GM06990 (cell line): ENCODE measurements around the gene MOB3A.

Source experiments
- DNase-seq: peaks from one replicate; pipeline ENCODE4 v3.0.0-alpha.2; 2011; ENCODE audit not compliant: insufficient read length; ENCODE audit errors: extremely low read depth
- H3K27me3 ChIP-seq: replicated peaks from 2 replicates; pipeline ENCODE4 v1.6.0; 2011; ENCODE audit warnings: low read length; ENCODE audit not compliant: control insufficient read depth, insufficient read depth
- H3K36me3 ChIP-seq: 2 replicates; pipeline ENCODE4 v1.5.1; 2011; ENCODE audit warnings: low read length; ENCODE audit not compliant: control insufficient read depth, insufficient read depth
- H3K4me3 ChIP-seq: replicated peaks from 2 replicates; pipeline ENCODE4 v1.5.1; 2011; ENCODE audit warnings: low read depth, mild to moderate bottlenecking, control low read depth, low read length
- TF ChIP-seq, protein P1 (sequence below): IDR thresholded peaks from 2 replicates; pipeline ENCODE4 v1.5.1; 2011; ENCODE audit warnings: low read length, control low read depth, mild to moderate bottlenecking, inconsistent platforms; ENCODE audit not compliant: insufficient read depth, poor library complexity, severe bottlenecking

Gene MOB3A

DNA sequence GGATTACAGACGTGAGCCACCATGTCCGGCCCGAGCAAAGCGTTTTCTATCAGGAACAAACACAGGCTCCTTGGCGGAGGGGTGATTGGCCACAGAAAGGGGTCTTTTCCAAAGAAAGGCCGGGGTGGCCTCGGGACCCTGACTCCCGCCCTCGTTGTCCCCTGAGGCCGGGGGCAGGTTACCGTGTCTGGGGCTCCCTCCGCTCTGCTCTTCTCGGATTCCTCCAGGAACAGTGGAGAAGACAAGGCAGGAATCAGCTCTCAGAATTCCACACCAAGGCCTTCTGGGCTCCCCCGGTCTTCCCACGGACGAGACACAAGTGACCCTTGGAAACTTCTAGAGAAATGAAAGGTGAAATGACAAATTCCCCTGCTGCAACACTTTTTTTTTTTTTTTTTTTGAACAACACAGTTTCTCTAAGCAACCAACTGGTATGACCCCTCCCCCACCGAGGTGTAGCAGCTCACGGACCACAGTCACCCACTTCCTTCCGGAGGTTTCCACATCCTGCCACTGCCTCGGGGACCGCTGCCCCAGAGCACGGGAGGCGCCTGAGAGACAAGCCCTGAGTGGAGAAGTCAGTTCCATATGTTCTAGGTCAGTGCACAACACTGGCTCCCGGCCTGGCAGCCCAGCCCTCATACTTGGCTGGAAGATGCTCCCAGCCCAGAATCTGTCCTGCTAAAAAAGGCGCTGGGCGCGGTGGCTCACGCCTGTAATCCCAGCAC lies 11.0 kb downstream of the MOB3A start:
- DNase-seq = peak; percentile 93
- Histone ChIP-seq H3K27me3 (no peaks in the 10 kb centered on the region), H3K36me3 (peaks cover 18% of the 10 kb centered on the region), H3K4me3 (peak overlapping the region; percentile 94)
- TF ChIP-seq, protein P1, sequence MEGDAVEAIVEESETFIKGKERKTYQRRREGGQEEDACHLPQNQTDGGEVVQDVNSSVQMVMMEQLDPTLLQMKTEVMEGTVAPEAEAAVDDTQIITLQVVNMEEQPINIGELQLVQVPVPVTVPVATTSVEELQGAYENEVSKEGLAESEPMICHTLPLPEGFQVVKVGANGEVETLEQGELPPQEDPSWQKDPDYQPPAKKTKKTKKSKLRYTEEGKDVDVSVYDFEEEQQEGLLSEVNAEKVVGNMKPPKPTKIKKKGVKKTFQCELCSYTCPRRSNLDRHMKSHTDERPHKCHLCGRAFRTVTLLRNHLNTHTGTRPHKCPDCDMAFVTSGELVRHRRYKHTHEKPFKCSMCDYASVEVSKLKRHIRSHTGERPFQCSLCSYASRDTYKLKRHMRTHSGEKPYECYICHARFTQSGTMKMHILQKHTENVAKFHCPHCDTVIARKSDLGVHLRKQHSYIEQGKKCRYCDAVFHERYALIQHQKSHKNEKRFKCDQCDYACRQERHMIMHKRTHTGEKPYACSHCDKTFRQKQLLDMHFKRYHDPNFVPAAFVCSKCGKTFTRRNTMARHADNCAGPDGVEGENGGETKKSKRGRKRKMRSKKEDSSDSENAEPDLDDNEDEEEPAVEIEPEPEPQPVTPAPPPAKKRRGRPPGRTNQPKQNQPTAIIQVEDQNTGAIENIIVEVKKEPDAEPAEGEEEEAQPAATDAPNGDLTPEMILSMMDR = no peak

DNA sequence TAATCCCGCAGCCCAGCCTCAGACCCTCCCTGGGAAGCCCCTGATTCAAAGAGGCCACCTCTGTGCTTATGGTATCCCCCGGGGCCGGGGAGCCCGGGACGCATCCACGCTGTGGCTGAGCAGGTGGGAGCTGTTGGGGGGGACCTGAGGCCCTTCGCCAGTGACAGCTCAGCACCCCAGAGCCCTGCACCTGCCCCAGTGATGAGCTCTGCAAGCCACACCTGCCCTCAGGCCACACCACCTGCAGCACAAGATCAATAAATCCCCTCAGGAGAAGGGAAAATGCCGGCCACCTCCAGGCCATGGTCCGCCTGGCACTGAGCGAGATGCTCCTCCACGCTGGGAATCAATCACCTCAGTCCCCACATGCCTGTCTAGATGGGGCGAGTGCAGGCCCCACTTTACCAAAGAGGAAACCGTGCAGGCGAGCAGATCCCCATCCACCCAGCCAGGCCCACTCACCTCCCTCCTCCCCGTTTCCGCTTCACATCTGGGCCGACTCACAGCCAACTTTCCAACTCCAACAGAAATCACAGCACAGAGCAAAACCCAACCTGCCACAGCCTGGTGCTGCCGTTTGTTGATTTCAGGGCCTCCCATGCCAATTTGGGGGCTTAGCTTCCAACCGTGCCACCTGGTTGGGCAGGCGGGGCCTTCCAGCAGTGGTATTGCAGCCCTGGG lies 12.8 kb downstream of the MOB3A start:
- Histone ChIP-seq H3K36me3 (peaks cover 36% of the 10 kb centered on the region), H3K27me3 (no peaks in the 10 kb centered on the region), H3K4me3 (peak overlapping the region; percentile 94)
- TF ChIP-seq, protein P1 = no peak
- DNase-seq = peak; percentile 69

DNA sequence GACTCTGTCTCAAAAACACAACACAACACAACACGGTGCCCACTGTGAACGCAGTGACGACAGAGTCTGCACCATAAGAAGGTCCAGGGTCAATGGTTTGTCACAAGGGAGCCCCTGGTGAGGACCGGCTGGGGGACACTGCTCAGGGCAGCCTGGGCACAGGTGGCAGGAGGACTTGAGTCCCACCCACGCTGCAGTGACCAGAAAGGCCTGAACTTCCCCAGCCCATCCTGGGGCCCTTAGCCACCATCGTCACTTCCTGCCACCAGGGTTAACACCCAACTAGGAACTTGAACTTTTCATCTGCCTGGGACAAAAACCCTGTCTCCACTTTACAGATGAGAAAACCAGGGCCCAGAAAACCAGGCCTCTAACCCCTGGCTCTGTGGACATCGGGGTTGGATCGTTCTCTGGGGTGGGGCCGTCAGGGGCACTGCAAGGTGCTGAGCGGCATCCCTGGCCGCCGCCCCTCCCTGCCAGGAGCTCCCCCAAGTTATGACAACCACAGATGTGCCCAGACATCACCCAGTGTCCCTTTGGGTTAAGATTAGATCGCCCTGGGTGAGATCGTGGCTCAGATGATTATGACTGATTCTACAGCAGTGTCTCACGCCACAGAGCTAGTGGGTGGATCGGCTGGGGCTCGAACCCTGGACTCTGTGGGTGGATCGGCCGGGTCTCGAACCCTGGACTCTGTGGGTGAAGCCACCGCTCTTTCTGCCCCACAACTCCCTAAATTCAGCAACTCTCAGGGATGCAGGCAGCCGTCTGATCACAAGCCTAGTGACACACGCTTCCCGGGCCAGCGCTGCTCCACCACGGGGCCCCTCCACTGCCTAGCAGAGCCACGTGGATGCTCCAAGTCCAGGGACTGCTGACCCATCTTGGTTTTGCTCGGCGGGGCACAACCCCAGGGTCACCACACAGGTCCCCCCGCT lies 14.0 kb downstream of the MOB3A start:
- peak; percentile 57 for DNase-seq
- TF ChIP-seq, protein P1 = no peak
- H3K4me3 ChIP-seq = peak overlapping the region; percentile 94
- peaks cover 46% of the 10 kb centered on the region for H3K36me3 ChIP-seq
- H3K27me3 ChIP-seq = no peaks in the 10 kb centered on the region

DNA sequence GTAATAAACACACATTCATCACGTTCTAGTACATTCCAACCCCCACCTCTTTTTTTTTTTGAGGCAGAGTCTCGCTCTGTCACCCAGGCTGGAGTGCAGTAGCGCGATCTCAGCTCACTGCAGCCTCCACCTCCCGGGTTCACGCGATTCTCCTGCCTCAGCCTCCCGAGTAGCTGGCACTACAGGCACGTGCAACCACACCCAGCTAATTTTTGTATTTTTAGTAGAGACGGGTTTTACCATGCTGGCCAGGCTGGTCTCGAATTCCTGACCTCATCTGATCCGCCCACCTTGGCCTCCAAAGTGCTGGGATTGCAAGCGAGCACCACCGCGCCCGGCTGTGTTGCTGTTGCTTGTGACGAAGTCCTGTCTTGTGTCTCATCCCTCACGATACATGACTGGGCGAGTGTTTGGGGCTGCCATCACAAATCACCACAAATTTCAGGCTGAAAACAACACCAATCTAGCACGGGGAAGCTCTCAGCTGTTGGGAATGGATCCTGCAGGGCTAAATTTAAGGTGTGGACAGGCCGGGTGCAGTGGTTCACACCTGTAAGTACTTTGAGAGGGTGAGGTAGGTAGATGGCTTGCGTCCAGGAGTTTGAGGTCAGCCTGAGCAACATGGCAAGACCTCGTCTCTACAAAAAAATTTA lies 15.7 kb downstream of the MOB3A start:
- Histone ChIP-seq H3K36me3 (peaks cover 58% of the 10 kb centered on the region), H3K27me3 (no peaks in the 10 kb centered on the region), H3K4me3 (peak overlapping the region; percentile 94)
- TF ChIP-seq, protein P1 = no peak
- no peak for DNase-seq

DNA sequence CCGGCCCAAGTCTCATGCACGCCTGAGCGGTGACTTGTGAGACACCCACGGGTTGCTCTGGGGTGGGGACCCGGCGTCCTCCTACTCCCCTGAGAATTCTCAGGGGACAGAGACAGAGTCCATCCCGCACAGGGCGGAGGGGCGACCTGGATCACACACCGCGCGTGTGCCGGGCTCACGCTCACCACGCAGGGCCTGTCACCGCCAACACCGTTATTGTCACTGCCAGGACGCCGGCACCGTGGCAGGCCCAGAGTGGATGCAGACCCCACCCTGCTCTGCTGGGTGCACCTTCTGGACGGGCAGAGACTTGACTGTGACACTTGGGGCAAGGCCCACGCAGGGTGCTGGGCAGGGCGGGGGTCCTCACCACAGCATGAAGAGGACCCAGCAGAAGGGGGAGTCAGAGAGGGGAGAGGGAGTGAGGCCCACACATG lies 16.2 kb downstream of the MOB3A start:
- Histone ChIP-seq H3K36me3 (peaks cover 63% of the 10 kb centered on the region), H3K4me3 (peak overlapping the region; percentile 94), H3K27me3 (no peaks in the 10 kb centered on the region)
- TF ChIP-seq, protein P1 = no peak
- DNase-seq = no peak
